Panc1 (cell line): ENCODE measurements around the gene TARBP2. TPM values are rescaled to one million over a fixed set of nuclear protein-coding genes. Genes with fewer than 3 reads are reported as not detected.

ENCODE experiments used
- ATAC-seq: fragments of 200-7000 bp; cut with Tn5 transposase; 2 replicates; pipeline ENCODE4 v1.9.1; 2020; ENCODE audit warnings: mild to moderate bottlenecking, moderate library complexity
- BruUV-seq: library from RNA; stranded (reverse); fragments of 400-500 nt; replicated peaks from 2 replicates; lab custom pipeline; 2021; lab: Mats Ljungman, UMichigan
- CTCF ChIA-PET: fragments of 300-600 bp; sonication (Branson Sonifier 250); formaldehyde crosslinking; loops from one replicate; lab custom pipeline; 2022; ENCODE audit warnings: antibody characterized with exemption; lab: Charles Lee
- POLR2A ChIA-PET: fragments of 300-600 bp; sonication (Branson Sonifier 250); formaldehyde crosslinking; loops from one replicate; lab custom pipeline; 2022; ENCODE audit warnings: antibody characterized with exemption; lab: Charles Lee
- DNase-seq: peaks from one replicate; pipeline ENCODE4 v3.0.0-alpha.2; 2010; ENCODE audit warnings: low read depth, low spot score
- H3K27ac ChIP-seq: 2 replicates; pipeline ENCODE4 v1.5.1; 2011; ENCODE audit warnings: mild to moderate bottlenecking, low read length, inconsistent platforms
- H3K27me3 ChIP-seq: fragments of 200-500 bp; sonication (Bioruptor generic); 2 replicates; pipeline ENCODE4 v1.6.0; 2014; ENCODE audit warnings: low read length, inconsistent platforms; ENCODE audit not compliant: control insufficient read depth, insufficient read depth
- H3K36me3 ChIP-seq: fragments of 200-500 bp; sonication (Bioruptor generic); 2 replicates; pipeline ENCODE4 v1.5.1; 2014; ENCODE audit warnings: inconsistent platforms, mild to moderate bottlenecking, low read length, moderate library complexity; ENCODE audit not compliant: control insufficient read depth, insufficient read depth
- H3K4me1 ChIP-seq: 2 replicates; pipeline ENCODE4 v1.5.1; 2011; ENCODE audit warnings: inconsistent platforms, mild to moderate bottlenecking, low read length, moderate library complexity; ENCODE audit not compliant: control insufficient read depth, insufficient read depth
- H3K4me3 ChIP-seq, 2 experiments: 2 replicates each; pipeline ENCODE4 v1.5.1; 2011 to 2012; ENCODE audit warnings: low read depth in 2 of 2, low read length in 2 of 2, mild to moderate bottlenecking in 2 of 2, inconsistent platforms in 1 of 2, moderate library complexity in 1 of 2
- H3K9me3 ChIP-seq: fragments of 200-500 bp; sonication (Bioruptor generic); 2 replicates; pipeline ENCODE4 v1.5.1; 2014; ENCODE audit warnings: low read depth, mild to moderate bottlenecking, inconsistent platforms, low read length, moderate library complexity; ENCODE audit not compliant: control insufficient read depth, insufficient read depth
- POLR2AphosphoS5 ChIP-seq: IDR thresholded peaks from 2 replicates; pipeline ENCODE4 v1.6.1; 2012; ENCODE audit warnings: mild to moderate bottlenecking, low read depth, low read length, moderate library complexity
- REST ChIP-seq, 2 experiments: IDR thresholded peaks; 2 replicates each; pipeline ENCODE4 v1.6.1; 2011 to 2012; ENCODE audit warnings: low read depth in 2 of 2, control low read depth in 1 of 2, low read length in 1 of 2, mild to moderate bottlenecking in 1 of 2, moderate library complexity in 1 of 2; ENCODE audit not compliant: insufficient read depth in 1 of 2
- SIN3A ChIP-seq: IDR thresholded peaks from 2 replicates; pipeline ENCODE4 v1.6.1; 2012; ENCODE audit warnings: low read depth, mild to moderate bottlenecking, low read length, moderate library complexity, borderline replicate concordance; ENCODE audit not compliant: insufficient read depth
- TCF7L2 ChIP-seq: IDR thresholded peaks from 2 replicates; pipeline ENCODE4 v1.6.1; 2011; ENCODE audit warnings: mild to moderate bottlenecking, low read depth, low read length, inconsistent platforms
- in situ Hi-C: cut with HindIII; loops from 2 replicates; pipeline ENCODE4 v1.10.0; 2016; ENCODE audit warnings: low sequenced_read_pairs, low pct_unique_long_range_greater_than_20kb
- intact Hi-C: fragments of 100-400 bp; cut with micrococcal nuclease; formaldehyde crosslinking; loops from one replicate; pipeline ENCODE4 v1.10.0; 2022; ENCODE audit not compliant: unreplicated experiment
- total RNA-seq: library from RNA; stranded (reverse); gene quantifications from one replicate; pipeline ENCODE4 v1.2.1, GENCODE V29; 2021; ENCODE audit not compliant: unreplicated experiment
- TF ChIP-seq, protein P1 (sequence below): fragments of 450-650 bp; IDR thresholded peaks from 2 replicates; pipeline ENCODE4 v1.5.1; 2017; ENCODE audit warnings: mild to moderate bottlenecking

TARBP2 gene
- total RNA-seq, 1 experiment from 2014 or later: 67.3 TPM

- ChIA-PET POLR2A (no interaction called here), CTCF (no interaction called here)
These were observed 32.8 kb upstream of the TARBP2 start for GRCh38 chr12:53468282-53468681.

GRCh38 chr12:53472056-53472582 lies 29.0 kb upstream of the TARBP2 start:
- no peak for ATAC-seq
- intact Hi-C loops: no loop called here
- ChIA-PET CTCF (interaction anchor here (0.6 to 0.7 kb wide), 2 partner anchors 8 to 157 kb away, joined by 4 to 12 read pairs; no protein-coding TSS in a partner anchor), POLR2A (interaction anchor here (0.5 kb wide), 1 partner anchor 121 kb away, joined by 4 read pairs; no protein-coding TSS in a partner anchor)
- no peak for DNase-seq
- H3K9me3 ChIP-seq: no peaks in the 10 kb centered on the region
- BruUV-seq: no TSS peak
- H3K4me1 ChIP-seq: peaks cover 7% of the 10 kb centered on the region; the same call in 1 of the 2 replicates
- no peak overlapping the region for H3K4me3 ChIP-seq
- in situ Hi-C loops: no loop called here
- H3K27me3 ChIP-seq: no peaks in the 10 kb centered on the region
- H3K27ac ChIP-seq: no peak overlapping the region
- TF ChIP-seq TCF7L2 (no peak), POLR2AphosphoS5 (no peak), REST (IDR thresholded peaks at IDR 0.05; ENCODE audit: insufficient read depth in 1 of 2, low read depth in 2 of 2, low read length in 1 of 2) (no peak), SIN3A (no peak)
- TF ChIP-seq, protein P1, sequence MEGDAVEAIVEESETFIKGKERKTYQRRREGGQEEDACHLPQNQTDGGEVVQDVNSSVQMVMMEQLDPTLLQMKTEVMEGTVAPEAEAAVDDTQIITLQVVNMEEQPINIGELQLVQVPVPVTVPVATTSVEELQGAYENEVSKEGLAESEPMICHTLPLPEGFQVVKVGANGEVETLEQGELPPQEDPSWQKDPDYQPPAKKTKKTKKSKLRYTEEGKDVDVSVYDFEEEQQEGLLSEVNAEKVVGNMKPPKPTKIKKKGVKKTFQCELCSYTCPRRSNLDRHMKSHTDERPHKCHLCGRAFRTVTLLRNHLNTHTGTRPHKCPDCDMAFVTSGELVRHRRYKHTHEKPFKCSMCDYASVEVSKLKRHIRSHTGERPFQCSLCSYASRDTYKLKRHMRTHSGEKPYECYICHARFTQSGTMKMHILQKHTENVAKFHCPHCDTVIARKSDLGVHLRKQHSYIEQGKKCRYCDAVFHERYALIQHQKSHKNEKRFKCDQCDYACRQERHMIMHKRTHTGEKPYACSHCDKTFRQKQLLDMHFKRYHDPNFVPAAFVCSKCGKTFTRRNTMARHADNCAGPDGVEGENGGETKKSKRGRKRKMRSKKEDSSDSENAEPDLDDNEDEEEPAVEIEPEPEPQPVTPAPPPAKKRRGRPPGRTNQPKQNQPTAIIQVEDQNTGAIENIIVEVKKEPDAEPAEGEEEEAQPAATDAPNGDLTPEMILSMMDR: no peak
- H3K36me3 ChIP-seq: peaks cover 77% of the 10 kb centered on the region

More at GRCh38 chr12:53468282-53468681, 32.8 kb upstream of the TARBP2 start:
- TF ChIP-seq TCF7L2 (no peak), REST (IDR thresholded peaks at IDR 0.05; ENCODE audit: insufficient read depth in 1 of 2, low read depth in 2 of 2, low read length in 1 of 2) (no peak), POLR2AphosphoS5 (no peak)
- TF ChIP-seq, protein P1: no peak
- BruUV-seq: no TSS peak
- intact Hi-C loops (no loop called here), in situ Hi-C loops (no loop called here)
- Histone ChIP-seq H3K27me3 (no peaks in the 10 kb centered on the region), H3K9me3 (no peaks in the 10 kb centered on the region), H3K27ac (no peak overlapping the region), H3K36me3 (peaks cover 80% of the 10 kb centered on the region), H3K4me3 (no peak overlapping the region), H3K4me1 (0 out of 2 replicates have a peak, but pooled peaks cover 3% of the 10 kb centered on the region)
- ATAC-seq: no peak
- no peak for DNase-seq
